BJ (cell line): ENCODE measurements around the gene GPC4. TPM values are rescaled to one million over a fixed set of nuclear protein-coding genes. Genes with fewer than 3 reads are reported as not detected.

Experiments
- CTCF ChIA-PET: fragments of 350-600 bp; formaldehyde crosslinking; extraction: SDS; loops from one replicate; lab custom pipeline; 2021; ENCODE audit warnings: antibody characterized with exemption, inconsistent platforms; lab: Yijun Ruan, JAX
- POLR2A ChIA-PET: fragments of 300-600 bp; sonication (Branson Sonifier 250); formaldehyde crosslinking; extraction: SDS; loops from one replicate; lab custom pipeline; 2021; ENCODE audit warnings: antibody characterized with exemption; lab: Charles Lee
- DNase-seq: peaks from one replicate; pipeline ENCODE4 v3.0.0-alpha.2; 2011; ENCODE audit warnings: low read depth
- H3K27me3 ChIP-seq: 2 replicates; pipeline ENCODE4 v1.6.0; 2011; ENCODE audit warnings: low read length; ENCODE audit not compliant: control insufficient read depth, insufficient read depth
- H3K36me3 ChIP-seq: 2 replicates; pipeline ENCODE4 v1.5.1; 2011; ENCODE audit warnings: low read length; ENCODE audit not compliant: control insufficient read depth, insufficient read depth
- H3K4me3 ChIP-seq: 2 replicates; pipeline ENCODE4 v1.5.1; 2011; ENCODE audit warnings: low read depth, mild to moderate bottlenecking, control low read depth, low read length
- polyA plus RNA-seq: library from polyadenylated mRNA; depleted of rRNA; stranded (reverse); fragments of >200 nt; gene quantifications from 2 replicates; pipeline ENCODE4 v1.2.3, GENCODE V29; 2011
- TF ChIP-seq, protein P1 (sequence below): IDR thresholded peaks from 2 replicates; pipeline ENCODE4 v1.5.1; 2011; ENCODE audit warnings: low read depth, mild to moderate bottlenecking, control low read depth, inconsistent platforms, low read length, moderate library complexity; ENCODE audit not compliant: insufficient read depth

The GPC4 gene
- polyA plus RNA-seq, 1 experiment: 0.26 TPM

- no peaks in the 10 kb centered on the region for H3K36me3 ChIP-seq
- no peak overlapping the region for H3K4me3 ChIP-seq
- ChIA-PET CTCF (no interaction called here), POLR2A (no interaction called here)
- H3K27me3 ChIP-seq: no peaks in the 10 kb centered on the region
- DNase-seq: no peak
- TF ChIP-seq, protein P1, sequence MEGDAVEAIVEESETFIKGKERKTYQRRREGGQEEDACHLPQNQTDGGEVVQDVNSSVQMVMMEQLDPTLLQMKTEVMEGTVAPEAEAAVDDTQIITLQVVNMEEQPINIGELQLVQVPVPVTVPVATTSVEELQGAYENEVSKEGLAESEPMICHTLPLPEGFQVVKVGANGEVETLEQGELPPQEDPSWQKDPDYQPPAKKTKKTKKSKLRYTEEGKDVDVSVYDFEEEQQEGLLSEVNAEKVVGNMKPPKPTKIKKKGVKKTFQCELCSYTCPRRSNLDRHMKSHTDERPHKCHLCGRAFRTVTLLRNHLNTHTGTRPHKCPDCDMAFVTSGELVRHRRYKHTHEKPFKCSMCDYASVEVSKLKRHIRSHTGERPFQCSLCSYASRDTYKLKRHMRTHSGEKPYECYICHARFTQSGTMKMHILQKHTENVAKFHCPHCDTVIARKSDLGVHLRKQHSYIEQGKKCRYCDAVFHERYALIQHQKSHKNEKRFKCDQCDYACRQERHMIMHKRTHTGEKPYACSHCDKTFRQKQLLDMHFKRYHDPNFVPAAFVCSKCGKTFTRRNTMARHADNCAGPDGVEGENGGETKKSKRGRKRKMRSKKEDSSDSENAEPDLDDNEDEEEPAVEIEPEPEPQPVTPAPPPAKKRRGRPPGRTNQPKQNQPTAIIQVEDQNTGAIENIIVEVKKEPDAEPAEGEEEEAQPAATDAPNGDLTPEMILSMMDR: no peak
Observed at GRCh38 chrX:133359466-133359865, 55.8 kb downstream of the GPC4 start.

- TF ChIP-seq, protein P1: no peak
- ChIA-PET POLR2A (no interaction called here), CTCF (no interaction called here)
- Histone ChIP-seq H3K4me3 (no peak overlapping the region), H3K36me3 (no peaks in the 10 kb centered on the region), H3K27me3 (no peaks in the 10 kb centered on the region)
- DNase-seq: no peak
Observed at GRCh38 chrX:133353233-133353632, 62.1 kb downstream of the GPC4 start.

DNA sequence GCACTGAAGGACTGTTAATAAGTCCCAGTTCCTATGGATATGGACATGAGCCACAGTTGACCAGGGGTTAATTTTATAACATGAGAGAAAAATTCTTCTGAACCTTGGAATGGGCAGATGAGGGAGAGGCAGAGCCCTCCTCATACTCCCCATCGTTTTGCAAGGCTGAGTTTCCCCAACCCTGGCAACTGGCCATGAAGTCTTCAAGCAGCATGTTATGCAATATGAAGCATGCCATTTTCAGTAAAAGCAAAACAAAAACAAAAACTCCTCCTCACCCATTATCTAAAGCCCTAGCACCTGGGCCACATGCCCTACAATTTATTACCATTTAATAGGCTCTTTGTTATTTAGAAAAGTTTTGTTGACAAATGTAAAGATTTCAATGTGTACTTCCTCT, 64.5 kb downstream of the GPC4 start:
- ChIA-PET POLR2A (no interaction called here), CTCF (no interaction called here)
- Histone ChIP-seq H3K36me3 (no peaks in the 10 kb centered on the region), H3K27me3 (no peaks in the 10 kb centered on the region), H3K4me3 (no peak overlapping the region)
- DNase-seq: no peak
- TF ChIP-seq, protein P1: no peak

DNA sequence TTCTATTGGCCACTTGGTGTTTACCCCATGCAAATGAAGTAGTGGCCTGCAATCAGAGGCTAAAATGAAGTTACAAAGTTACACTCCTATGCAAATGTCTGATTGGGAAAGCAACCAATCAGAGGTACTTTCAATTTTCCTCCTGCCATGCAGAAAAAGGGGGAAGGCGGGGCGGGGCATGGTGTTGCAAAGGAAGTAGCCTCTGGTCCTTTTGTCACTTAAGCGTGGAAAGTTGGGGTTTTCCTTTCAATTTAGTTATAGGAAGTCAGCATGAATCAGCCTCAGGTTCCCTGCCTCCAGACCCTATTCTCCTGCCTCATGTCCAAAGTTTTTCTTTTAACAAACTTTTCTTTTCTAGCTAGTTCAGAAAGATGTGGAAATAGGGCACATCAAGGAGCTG, 69.3 kb downstream of the GPC4 start:
- DNase-seq: no peak
- no peak overlapping the region for H3K4me3 ChIP-seq
- CTCF ChIA-PET: no interaction called here
- no peaks in the 10 kb centered on the region for H3K27me3 ChIP-seq
- TF ChIP-seq, protein P1: no peak
- no peaks in the 10 kb centered on the region for H3K36me3 ChIP-seq
- POLR2A ChIA-PET: no interaction called here

GRCh38 chrX:133339566-133339965, 75.7 kb downstream of the GPC4 start:
- ChIA-PET CTCF (no interaction called here), POLR2A (no interaction called here)
- no peak for DNase-seq
- H3K4me3 ChIP-seq: no peak overlapping the region
- TF ChIP-seq, protein P1: no peak
- no peaks in the 10 kb centered on the region for H3K27me3 ChIP-seq
- no peaks in the 10 kb centered on the region for H3K36me3 ChIP-seq
